A673 (cell line): ENCODE results near the gene PFKFB4.

Source experiments
- CTCF ChIP-seq: fragments of 300-800, 200-600 bp; sonication (generic); conservative IDR thresholded peaks from 2 replicates; pipeline ENCODE4 v1.5.1; 2017; ENCODE audit warnings: low read depth, mild to moderate bottlenecking, antibody characterized with exemption, low read length, moderate library complexity, mixed read lengths
- EZH2 ChIP-seq: fragments of 200-600 bp; sonication (generic); IDR thresholded peaks from 2 replicates; pipeline ENCODE4 v1.6.1; 2017; ENCODE audit warnings: borderline replicate concordance, low read depth, mild to moderate bottlenecking, mixed read lengths, antibody characterized with exemption, low read length; ENCODE audit not compliant: poor library complexity, severe bottlenecking

- no peak for TF ChIP-seq CTCF
- no peak for TF ChIP-seq EZH2
Observed at GRCh38 chr3:48553361-48553760, 3.2 kb downstream of the PFKFB4 start.
